HL-60 (cell line): ENCODE results near the gene UBE2G1.
"Not testable (repeated sequence)": the region's sequence is repeated elsewhere in the genome, so short reads cannot be mapped to it uniquely, and the experiment has no call there.

Experiments used
- DNase-seq, 2 experiments: peaks; one replicate each; pipeline ENCODE4 v3.0.0-alpha.2; 2010 to 2020; ENCODE audit warnings: low read depth in 1 of 2, low spot score in 1 of 2
- H3K27ac ChIP-seq: fragments of 250-450 bp; sonication (Bioruptor Pico); replicated peaks from 2 replicates; pipeline ENCODE4 v1.5.1; 2020; ENCODE audit warnings: mild to moderate bottlenecking, moderate library complexity
- H3K27me3 ChIP-seq: fragments of 250-450 bp; sonication (Bioruptor Pico); 2 replicates; pipeline ENCODE4 v1.5.1; 2021; ENCODE audit warnings: mild to moderate bottlenecking, moderate library complexity; ENCODE audit not compliant: insufficient read depth, poor library complexity, severe bottlenecking
- H3K4me3 ChIP-seq: replicated peaks from 2 replicates; pipeline ENCODE4 v1.5.1; 2011; ENCODE audit warnings: mild to moderate bottlenecking, control low read depth, low read length; ENCODE audit not compliant: insufficient read depth
- GABPA ChIP-seq: IDR thresholded peaks from 2 replicates; pipeline ENCODE4 v1.6.1; 2012; ENCODE audit warnings: low read depth
- POLR2AphosphoS5 ChIP-seq: IDR thresholded peaks from 2 replicates; pipeline ENCODE4 v1.6.1; 2012; ENCODE audit warnings: low read depth
- SPI1 ChIP-seq: IDR thresholded peaks from 2 replicates; pipeline ENCODE4 v1.6.1; 2012; ENCODE audit warnings: low read depth, mild to moderate bottlenecking, borderline replicate concordance
- TF ChIP-seq, protein P1 (sequence below): IDR thresholded peaks from 2 replicates; pipeline ENCODE4 v1.6.1; 2012; ENCODE audit warnings: low read depth; ENCODE audit not compliant: insufficient replicate concordance
- TF ChIP-seq, protein P2 (sequence below): IDR thresholded peaks from one replicate; pipeline ENCODE4 v1.5.1; 2011; ENCODE audit warnings: low read length, control low read depth, inconsistent platforms; ENCODE audit not compliant: insufficient read depth

Gene UBE2G1

DNA sequence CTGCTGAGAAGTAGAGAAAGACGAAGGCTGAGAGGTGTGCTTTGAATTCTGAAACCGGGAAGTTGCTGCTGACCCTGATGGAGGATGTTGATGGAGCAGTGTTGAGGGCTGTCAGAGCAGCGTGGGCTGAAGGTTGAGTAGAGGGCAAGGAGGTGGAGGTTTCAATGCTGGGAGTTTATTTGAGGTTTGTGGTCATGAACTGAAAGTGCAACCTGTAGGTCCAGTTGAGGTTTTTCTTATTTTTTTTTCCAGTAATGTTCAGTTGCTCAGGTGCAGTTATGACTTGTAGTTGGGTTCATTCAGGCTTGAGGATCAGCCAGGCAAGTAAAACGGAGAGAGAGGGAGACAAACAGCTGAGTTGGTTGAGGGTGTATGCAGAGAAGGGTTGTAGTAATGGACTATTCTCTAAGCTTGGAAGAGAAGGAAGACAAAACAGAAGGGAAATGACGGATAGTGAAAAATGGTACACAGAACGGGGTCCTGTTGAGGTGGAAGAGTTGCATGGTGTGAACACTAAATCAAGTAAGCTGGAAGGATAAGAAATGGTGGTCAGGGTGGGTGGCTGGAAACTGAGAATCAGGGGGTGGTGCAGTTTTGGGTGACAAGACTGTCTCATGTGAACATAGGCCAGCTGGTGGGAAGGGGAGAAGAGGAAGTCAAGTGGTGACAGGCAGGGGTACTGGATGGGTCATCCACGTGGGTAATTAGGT lies 8.7 kb upstream of the UBE2G1 start:
- Histone ChIP-seq H3K4me3 (no peak overlapping the region), H3K27ac (no peak overlapping the region)
- DNase-seq: no peak

DNA sequence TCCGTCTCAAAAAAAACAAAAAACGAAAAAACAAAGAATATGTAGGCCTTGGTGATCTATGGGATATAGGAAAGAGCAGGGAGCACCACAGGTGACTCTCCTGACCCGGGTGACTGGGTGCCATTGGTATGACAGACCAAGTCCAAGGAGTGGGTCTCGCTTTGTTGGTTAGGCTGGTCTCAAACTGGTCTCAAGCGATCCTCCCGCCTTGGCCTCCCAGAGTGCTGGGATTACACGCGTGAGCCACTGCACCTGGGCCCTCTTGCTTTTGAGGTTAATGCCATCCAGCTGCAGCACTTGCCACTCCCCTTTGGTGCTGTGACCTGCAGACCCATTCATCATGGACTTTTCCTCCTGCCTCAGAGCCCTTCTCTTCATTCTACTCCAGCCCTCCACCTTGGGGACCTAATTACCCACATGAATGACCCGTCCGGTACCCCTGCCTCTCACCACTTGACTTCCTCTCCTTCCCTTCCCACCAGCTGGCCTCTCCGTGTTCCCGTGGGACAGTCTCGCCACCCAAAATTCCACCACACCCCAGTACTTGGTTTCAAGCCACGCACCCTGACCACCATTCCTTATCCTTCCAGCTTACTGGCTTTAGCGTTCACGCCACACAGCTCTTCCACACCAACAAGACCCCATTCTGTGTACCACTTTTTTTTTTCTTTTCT lies 3.2 kb upstream of the UBE2G1 start:
- no peaks in the 10 kb centered on the region for H3K27me3 ChIP-seq
- H3K27ac ChIP-seq: no peak overlapping the region
- DNase-seq: no peak
- no peak overlapping the region for H3K4me3 ChIP-seq
- TF ChIP-seq, protein P1, sequence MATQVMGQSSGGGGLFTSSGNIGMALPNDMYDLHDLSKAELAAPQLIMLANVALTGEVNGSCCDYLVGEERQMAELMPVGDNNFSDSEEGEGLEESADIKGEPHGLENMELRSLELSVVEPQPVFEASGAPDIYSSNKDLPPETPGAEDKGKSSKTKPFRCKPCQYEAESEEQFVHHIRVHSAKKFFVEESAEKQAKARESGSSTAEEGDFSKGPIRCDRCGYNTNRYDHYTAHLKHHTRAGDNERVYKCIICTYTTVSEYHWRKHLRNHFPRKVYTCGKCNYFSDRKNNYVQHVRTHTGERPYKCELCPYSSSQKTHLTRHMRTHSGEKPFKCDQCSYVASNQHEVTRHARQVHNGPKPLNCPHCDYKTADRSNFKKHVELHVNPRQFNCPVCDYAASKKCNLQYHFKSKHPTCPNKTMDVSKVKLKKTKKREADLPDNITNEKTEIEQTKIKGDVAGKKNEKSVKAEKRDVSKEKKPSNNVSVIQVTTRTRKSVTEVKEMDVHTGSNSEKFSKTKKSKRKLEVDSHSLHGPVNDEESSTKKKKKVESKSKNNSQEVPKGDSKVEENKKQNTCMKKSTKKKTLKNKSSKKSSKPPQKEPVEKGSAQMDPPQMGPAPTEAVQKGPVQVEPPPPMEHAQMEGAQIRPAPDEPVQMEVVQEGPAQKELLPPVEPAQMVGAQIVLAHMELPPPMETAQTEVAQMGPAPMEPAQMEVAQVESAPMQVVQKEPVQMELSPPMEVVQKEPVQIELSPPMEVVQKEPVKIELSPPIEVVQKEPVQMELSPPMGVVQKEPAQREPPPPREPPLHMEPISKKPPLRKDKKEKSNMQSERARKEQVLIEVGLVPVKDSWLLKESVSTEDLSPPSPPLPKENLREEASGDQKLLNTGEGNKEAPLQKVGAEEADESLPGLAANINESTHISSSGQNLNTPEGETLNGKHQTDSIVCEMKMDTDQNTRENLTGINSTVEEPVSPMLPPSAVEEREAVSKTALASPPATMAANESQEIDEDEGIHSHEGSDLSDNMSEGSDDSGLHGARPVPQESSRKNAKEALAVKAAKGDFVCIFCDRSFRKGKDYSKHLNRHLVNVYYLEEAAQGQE: no peak
- TF ChIP-seq POLR2AphosphoS5 (no peak), GABPA (no peak), SPI1 (no peak)
- TF ChIP-seq, protein P2, sequence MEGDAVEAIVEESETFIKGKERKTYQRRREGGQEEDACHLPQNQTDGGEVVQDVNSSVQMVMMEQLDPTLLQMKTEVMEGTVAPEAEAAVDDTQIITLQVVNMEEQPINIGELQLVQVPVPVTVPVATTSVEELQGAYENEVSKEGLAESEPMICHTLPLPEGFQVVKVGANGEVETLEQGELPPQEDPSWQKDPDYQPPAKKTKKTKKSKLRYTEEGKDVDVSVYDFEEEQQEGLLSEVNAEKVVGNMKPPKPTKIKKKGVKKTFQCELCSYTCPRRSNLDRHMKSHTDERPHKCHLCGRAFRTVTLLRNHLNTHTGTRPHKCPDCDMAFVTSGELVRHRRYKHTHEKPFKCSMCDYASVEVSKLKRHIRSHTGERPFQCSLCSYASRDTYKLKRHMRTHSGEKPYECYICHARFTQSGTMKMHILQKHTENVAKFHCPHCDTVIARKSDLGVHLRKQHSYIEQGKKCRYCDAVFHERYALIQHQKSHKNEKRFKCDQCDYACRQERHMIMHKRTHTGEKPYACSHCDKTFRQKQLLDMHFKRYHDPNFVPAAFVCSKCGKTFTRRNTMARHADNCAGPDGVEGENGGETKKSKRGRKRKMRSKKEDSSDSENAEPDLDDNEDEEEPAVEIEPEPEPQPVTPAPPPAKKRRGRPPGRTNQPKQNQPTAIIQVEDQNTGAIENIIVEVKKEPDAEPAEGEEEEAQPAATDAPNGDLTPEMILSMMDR: no peak

More for the DNA sequence above, 8.7 kb upstream of the UBE2G1 start:
- H3K27me3 ChIP-seq: no peaks in the 10 kb centered on the region
- TF ChIP-seq SPI1 (no peak), POLR2AphosphoS5 (no peak), GABPA (no peak)
- TF ChIP-seq, protein P1: no peak
- TF ChIP-seq, protein P2: no peak

- H3K4me3 ChIP-seq: no peak overlapping the region
- no peak for DNase-seq
- H3K27me3 ChIP-seq: no peaks in the 10 kb centered on the region
- TF ChIP-seq POLR2AphosphoS5 (no peak), GABPA (no peak), SPI1 (no peak)
- TF ChIP-seq, protein P2: no peak
- TF ChIP-seq, protein P1: no peak
- no peak overlapping the region for H3K27ac ChIP-seq
Measured at GRCh38 chr17:4368341-4368740, 1.9 kb upstream of the UBE2G1 start.

- not testable (repeated sequence) for H3K27me3 ChIP-seq, H3K27ac ChIP-seq, DNase-seq, H3K4me3 ChIP-seq
Measured at GRCh38 chr17:4367177-4367576, 702 bp upstream of the UBE2G1 start.
